ENCODE results near the gene CNOT2. TPM values are rescaled to one million over a fixed set of nuclear protein-coding genes. Genes with fewer than 3 reads are reported as not detected.

The CNOT2 gene
- total and polyA plus RNA-seq, 2 experiments from 2014 or later, result 110 to 152 TPM

DNA sequence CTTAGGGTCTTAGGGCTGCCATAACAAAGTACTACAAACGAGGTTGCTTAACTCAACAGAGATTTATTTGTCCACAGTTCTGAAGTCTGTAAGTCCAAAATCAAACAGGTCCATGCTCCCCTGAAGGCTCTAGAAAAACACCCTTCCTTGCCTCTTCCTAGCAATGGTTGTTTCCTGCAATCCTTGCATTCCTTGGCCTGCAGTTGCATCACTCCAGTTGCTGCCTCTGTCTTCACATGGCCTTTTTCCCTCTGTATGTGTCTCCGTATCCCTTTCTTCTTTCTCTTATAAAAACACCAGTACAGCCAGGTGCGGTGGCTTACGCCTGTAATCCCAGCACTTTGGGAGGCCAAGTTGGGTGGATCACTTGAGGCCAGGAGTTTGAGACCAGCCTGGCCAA, 140.3 kb downstream of the CNOT2 start:
- H3K9me3 Mint-ChIP-seq, result peaks cover 9% of the 10 kb centered on the region; the same call in 2 of the 3 replicates

More for the DNA sequence above, 140.3 kb downstream of the CNOT2 start:
- Histone ChIP-seq H4K20me1 (replicated peaks; ENCODE audit: insufficient read depth) (no peaks in the 10 kb centered on the region; the same call in 1 of the 2 replicates), H3K4me1 (ENCODE audit: insufficient read depth) (no peaks in the 10 kb centered on the region; the same call in 1 of the 2 replicates), H2AFZ (no peak overlapping the region), H3K27ac (ENCODE audit: low read depth) (0 out of 2 replicates have a peak overlapping the region, but pooled peaks have one; percentile 52), H3K36me3 (ENCODE audit: insufficient read depth) (no peaks in the 10 kb centered on the region), H3F3A (replicated peaks; ENCODE audit: low read depth) (no peaks in the 10 kb centered on the region), H3K4me3 (no peak overlapping the region), H3K9me2 (ENCODE audit: insufficient read depth) (no peaks in the 10 kb centered on the region), H3K4me2 (no peak overlapping the region), H3K79me2 (replicated peaks; ENCODE audit: insufficient read depth) (peaks cover 4% of the 10 kb centered on the region; the same call in 1 of the 2 replicates), H3K27me3 (ENCODE audit: insufficient read depth) (no peaks in the 10 kb centered on the region)
- peaks cover 39% of the 10 kb centered on the region for H3K36me3 Mint-ChIP-seq (ENCODE audit: low read depth)
- ATAC-seq (no peak), DNase-seq (ENCODE audit: low spot score) (peak; percentile 11)
- peaks cover 12% of the 10 kb centered on the region; the same call in 2 of the 3 replicates for H3K4me1 Mint-ChIP-seq
- H3K4me3 Mint-ChIP-seq, result no peak overlapping the region
- peaks cover 2% of the 10 kb centered on the region for H3K27me3 Mint-ChIP-seq (ENCODE audit: insufficient read depth, low read depth, poor library complexity)
- H3K27ac Mint-ChIP-seq, result peak overlapping the region; percentile 80
- TF ChIP-seq, protein P1, sequence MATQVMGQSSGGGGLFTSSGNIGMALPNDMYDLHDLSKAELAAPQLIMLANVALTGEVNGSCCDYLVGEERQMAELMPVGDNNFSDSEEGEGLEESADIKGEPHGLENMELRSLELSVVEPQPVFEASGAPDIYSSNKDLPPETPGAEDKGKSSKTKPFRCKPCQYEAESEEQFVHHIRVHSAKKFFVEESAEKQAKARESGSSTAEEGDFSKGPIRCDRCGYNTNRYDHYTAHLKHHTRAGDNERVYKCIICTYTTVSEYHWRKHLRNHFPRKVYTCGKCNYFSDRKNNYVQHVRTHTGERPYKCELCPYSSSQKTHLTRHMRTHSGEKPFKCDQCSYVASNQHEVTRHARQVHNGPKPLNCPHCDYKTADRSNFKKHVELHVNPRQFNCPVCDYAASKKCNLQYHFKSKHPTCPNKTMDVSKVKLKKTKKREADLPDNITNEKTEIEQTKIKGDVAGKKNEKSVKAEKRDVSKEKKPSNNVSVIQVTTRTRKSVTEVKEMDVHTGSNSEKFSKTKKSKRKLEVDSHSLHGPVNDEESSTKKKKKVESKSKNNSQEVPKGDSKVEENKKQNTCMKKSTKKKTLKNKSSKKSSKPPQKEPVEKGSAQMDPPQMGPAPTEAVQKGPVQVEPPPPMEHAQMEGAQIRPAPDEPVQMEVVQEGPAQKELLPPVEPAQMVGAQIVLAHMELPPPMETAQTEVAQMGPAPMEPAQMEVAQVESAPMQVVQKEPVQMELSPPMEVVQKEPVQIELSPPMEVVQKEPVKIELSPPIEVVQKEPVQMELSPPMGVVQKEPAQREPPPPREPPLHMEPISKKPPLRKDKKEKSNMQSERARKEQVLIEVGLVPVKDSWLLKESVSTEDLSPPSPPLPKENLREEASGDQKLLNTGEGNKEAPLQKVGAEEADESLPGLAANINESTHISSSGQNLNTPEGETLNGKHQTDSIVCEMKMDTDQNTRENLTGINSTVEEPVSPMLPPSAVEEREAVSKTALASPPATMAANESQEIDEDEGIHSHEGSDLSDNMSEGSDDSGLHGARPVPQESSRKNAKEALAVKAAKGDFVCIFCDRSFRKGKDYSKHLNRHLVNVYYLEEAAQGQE (IDR thresholded peaks at IDR 0.05; ENCODE audit: unreplicated experiment), result no peak
- TF ChIP-seq, protein P2, sequence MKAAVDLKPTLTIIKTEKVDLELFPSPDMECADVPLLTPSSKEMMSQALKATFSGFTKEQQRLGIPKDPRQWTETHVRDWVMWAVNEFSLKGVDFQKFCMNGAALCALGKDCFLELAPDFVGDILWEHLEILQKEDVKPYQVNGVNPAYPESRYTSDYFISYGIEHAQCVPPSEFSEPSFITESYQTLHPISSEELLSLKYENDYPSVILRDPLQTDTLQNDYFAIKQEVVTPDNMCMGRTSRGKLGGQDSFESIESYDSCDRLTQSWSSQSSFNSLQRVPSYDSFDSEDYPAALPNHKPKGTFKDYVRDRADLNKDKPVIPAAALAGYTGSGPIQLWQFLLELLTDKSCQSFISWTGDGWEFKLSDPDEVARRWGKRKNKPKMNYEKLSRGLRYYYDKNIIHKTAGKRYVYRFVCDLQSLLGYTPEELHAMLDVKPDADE (IDR thresholded peaks at IDR 0.05), result no peak
- TF ChIP-seq EZH2phosphoT487 (IDR thresholded peaks at IDR 0.05; ENCODE audit: unreplicated experiment) (no peak), NANOG (IDR thresholded peaks at IDR 0.05; ENCODE audit: borderline replicate concordance) (no peak)
- TF ChIP-seq, protein P3, sequence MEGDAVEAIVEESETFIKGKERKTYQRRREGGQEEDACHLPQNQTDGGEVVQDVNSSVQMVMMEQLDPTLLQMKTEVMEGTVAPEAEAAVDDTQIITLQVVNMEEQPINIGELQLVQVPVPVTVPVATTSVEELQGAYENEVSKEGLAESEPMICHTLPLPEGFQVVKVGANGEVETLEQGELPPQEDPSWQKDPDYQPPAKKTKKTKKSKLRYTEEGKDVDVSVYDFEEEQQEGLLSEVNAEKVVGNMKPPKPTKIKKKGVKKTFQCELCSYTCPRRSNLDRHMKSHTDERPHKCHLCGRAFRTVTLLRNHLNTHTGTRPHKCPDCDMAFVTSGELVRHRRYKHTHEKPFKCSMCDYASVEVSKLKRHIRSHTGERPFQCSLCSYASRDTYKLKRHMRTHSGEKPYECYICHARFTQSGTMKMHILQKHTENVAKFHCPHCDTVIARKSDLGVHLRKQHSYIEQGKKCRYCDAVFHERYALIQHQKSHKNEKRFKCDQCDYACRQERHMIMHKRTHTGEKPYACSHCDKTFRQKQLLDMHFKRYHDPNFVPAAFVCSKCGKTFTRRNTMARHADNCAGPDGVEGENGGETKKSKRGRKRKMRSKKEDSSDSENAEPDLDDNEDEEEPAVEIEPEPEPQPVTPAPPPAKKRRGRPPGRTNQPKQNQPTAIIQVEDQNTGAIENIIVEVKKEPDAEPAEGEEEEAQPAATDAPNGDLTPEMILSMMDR (conservative IDR thresholded peaks at IDR 0.05; ENCODE audit: low read depth in 2 of 2), result no peak
- TF ChIP-seq, protein P4, sequence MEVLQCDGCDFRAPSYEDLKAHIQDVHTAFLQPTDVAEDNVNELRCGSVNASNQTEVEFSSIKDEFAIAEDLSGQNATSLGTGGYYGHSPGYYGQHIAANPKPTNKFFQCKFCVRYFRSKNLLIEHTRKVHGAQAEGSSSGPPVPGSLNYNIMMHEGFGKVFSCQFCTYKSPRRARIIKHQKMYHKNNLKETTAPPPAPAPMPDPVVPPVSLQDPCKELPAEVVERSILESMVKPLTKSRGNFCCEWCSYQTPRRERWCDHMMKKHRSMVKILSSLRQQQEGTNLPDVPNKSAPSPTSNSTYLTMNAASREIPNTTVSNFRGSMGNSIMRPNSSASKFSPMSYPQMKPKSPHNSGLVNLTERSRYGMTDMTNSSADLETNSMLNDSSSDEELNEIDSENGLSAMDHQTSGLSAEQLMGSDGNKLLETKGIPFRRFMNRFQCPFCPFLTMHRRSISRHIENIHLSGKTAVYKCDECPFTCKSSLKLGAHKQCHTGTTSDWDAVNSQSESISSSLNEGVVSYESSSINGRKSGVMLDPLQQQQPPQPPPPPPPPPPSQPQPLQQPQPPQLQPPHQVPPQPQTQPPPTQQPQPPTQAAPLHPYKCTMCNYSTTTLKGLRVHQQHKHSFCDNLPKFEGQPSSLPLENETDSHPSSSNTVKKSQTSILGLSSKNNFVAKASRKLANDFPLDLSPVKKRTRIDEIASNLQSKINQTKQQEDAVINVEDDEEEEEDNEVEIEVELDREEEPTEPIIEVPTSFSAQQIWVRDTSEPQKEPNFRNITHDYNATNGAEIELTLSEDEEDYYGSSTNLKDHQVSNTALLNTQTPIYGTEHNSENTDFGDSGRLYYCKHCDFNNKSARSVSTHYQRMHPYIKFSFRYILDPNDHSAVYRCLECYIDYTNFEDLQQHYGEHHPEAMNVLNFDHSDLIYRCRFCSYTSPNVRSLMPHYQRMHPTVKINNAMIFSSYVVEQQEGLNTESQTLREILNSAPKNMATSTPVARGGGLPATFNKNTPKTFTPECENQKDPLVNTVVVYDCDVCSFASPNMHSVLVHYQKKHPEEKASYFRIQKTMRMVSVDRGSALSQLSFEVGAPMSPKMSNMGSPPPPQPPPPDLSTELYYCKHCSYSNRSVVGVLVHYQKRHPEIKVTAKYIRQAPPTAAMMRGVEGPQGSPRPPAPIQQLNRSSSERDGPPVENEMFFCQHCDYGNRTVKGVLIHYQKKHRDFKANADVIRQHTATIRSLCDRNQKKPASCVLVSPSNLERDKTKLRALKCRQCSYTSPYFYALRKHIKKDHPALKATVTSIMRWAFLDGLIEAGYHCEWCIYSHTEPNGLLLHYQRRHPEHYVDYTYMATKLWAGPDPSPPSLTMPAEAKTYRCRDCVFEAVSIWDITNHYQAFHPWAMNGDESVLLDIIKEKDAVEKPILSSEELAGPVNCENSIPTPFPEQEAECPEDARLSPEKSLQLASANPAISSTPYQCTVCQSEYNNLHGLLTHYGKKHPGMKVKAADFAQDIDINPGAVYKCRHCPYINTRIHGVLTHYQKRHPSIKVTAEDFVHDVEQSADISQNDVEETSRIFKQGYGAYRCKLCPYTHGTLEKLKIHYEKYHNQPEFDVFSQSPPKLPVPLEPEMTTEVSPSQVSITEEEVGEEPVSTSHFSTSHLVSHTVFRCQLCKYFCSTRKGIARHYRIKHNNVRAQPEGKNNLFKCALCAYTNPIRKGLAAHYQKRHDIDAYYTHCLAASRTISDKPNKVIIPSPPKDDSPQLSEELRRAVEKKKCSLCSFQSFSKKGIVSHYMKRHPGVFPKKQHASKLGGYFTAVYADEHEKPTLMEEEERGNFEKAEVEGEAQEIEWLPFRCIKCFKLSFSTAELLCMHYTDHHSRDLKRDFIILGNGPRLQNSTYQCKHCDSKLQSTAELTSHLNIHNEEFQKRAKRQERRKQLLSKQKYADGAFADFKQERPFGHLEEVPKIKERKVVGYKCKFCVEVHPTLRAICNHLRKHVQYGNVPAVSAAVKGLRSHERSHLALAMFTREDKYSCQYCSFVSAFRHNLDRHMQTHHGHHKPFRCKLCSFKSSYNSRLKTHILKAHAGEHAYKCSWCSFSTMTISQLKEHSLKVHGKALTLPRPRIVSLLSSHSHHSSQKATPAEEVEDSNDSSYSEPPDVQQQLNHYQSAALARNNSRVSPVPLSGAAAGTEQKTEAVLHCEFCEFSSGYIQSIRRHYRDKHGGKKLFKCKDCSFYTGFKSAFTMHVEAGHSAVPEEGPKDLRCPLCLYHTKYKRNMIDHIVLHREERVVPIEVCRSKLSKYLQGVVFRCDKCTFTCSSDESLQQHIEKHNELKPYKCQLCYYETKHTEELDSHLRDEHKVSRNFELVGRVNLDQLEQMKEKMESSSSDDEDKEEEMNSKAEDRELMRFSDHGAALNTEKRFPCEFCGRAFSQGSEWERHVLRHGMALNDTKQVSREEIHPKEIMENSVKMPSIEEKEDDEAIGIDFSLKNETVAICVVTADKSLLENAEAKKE (CRISPR knock-in tag; IDR thresholded peaks at IDR 0.05), result no peak
